SJSA1 (cell line): ENCODE measurements around the gene FRMD4A. TPM values are rescaled to one million over a fixed set of nuclear protein-coding genes. Genes with fewer than 3 reads are reported as not detected.
"Not testable (repeated sequence)": the region's sequence is repeated elsewhere in the genome, so short reads cannot be mapped to it uniquely, and the experiment has no call there.

Experiments used
- DNase-seq, 2 experiments: peaks; one replicate each; pipeline ENCODE4 v3.0.0-alpha.2; 2015 to 2020; ENCODE audit warnings: low spot score in 2 of 2, low read depth in 1 of 2
- H3K27ac ChIP-seq: fragments of 250-450 bp; sonication (Bioruptor Pico); 2 replicates; pipeline ENCODE4 v1.5.1; 2020; ENCODE audit warnings: mild to moderate bottlenecking, moderate library complexity
- H3K27me3 ChIP-seq: fragments of 250-450 bp; sonication (Bioruptor Pico); replicated peaks from 2 replicates; pipeline ENCODE4 v1.5.1; 2020; ENCODE audit warnings: mild to moderate bottlenecking, moderate library complexity
- H3K36me3 ChIP-seq: fragments of 250-450 bp; sonication (Bioruptor Pico); 2 replicates; pipeline ENCODE4 v1.5.1; 2020; ENCODE audit warnings: mild to moderate bottlenecking
- H3K4me1 ChIP-seq: fragments of 250-450 bp; sonication (Bioruptor Pico); replicated peaks from 2 replicates; pipeline ENCODE4 v1.6.1; 2021; ENCODE audit warnings: mild to moderate bottlenecking
- H3K4me3 ChIP-seq: fragments of 250-450 bp; sonication (Bioruptor Pico); 2 replicates; pipeline ENCODE4 v1.5.1; 2020; ENCODE audit warnings: mild to moderate bottlenecking
- H3K9me3 ChIP-seq: fragments of 250-450 bp; sonication (Bioruptor Pico); replicated peaks from 2 replicates; pipeline ENCODE4 v1.5.1; 2020; ENCODE audit warnings: mild to moderate bottlenecking
- total RNA-seq: library from RNA; depleted of rRNA; stranded (reverse); fragments of >200 nt; shearing (Covaris generic); gene quantifications from 2 replicates; pipeline ENCODE4 v1.2.3, GENCODE V29; 2014

FRMD4A gene
- total RNA-seq, 1 experiment from 2014 or later, result 6.2 TPM

- DNase-seq, result no peak
These were observed 408.8 kb downstream of the FRMD4A start for GRCh38 chr10:13921941-13922340.

GRCh38 chr10:13921131-13921530 lies 409.6 kb downstream of the FRMD4A start:
- peaks cover 48% of the 10 kb centered on the region for H3K4me1 ChIP-seq
- DNase-seq, H3K27ac ChIP-seq, H3K4me3 ChIP-seq, H3K9me3 ChIP-seq, H3K27me3 ChIP-seq, H3K36me3 ChIP-seq: not testable (repeated sequence)

More at GRCh38 chr10:13921941-13922340, 408.8 kb downstream of the FRMD4A start:
- Histone ChIP-seq H3K36me3 (no peaks in the 10 kb centered on the region), H3K27me3 (no peaks in the 10 kb centered on the region), H3K27ac (no peak overlapping the region), H3K4me1 (peaks cover 46% of the 10 kb centered on the region), H3K4me3 (no peak overlapping the region), H3K9me3 (no peaks in the 10 kb centered on the region; the same call in 1 of the 2 replicates)

- Histone ChIP-seq H3K4me3 (no peak overlapping the region), H3K36me3 (no peaks in the 10 kb centered on the region), H3K9me3 (no peaks in the 10 kb centered on the region; the same call in 1 of the 2 replicates), H3K4me1 (peaks cover 50% of the 10 kb centered on the region), H3K27ac (no peak overlapping the region), H3K27me3 (no peaks in the 10 kb centered on the region)
- no peak for DNase-seq
These were observed 410.3 kb downstream of the FRMD4A start for GRCh38 chr10:13920465-13920864.

GRCh38 chr10:13920031-13920430 lies 410.7 kb downstream of the FRMD4A start:
- Histone ChIP-seq H3K4me1 (peaks cover 48% of the 10 kb centered on the region), H3K9me3 (no peaks in the 10 kb centered on the region; the same call in 1 of the 2 replicates), H3K36me3 (no peaks in the 10 kb centered on the region), H3K27ac (no peak overlapping the region), H3K27me3 (no peaks in the 10 kb centered on the region), H3K4me3 (no peak overlapping the region)
- DNase-seq, result no peak

GRCh38 chr10:13917791-13918190 lies 412.9 kb downstream of the FRMD4A start:
- DNase-seq, result peak in 1 of 2 experiments; percentile 14
- Histone ChIP-seq H3K4me1 (peaks cover 26% of the 10 kb centered on the region), H3K27ac (no peak overlapping the region), H3K36me3 (no peaks in the 10 kb centered on the region), H3K9me3 (no peaks in the 10 kb centered on the region; the same call in 1 of the 2 replicates), H3K4me3 (no peak overlapping the region), H3K27me3 (no peaks in the 10 kb centered on the region)

- H3K4me3 ChIP-seq, result no peak overlapping the region
- H3K27me3 ChIP-seq, result no peaks in the 10 kb centered on the region
- H3K36me3 ChIP-seq, result no peaks in the 10 kb centered on the region
- H3K27ac ChIP-seq, result no peak overlapping the region
- no peaks in the 10 kb centered on the region; the same call in 1 of the 2 replicates for H3K9me3 ChIP-seq
- DNase-seq, result peak in 1 of 2 experiments; percentile 19
- H3K4me1 ChIP-seq, result peaks cover 25% of the 10 kb centered on the region
These were observed 414.3 kb downstream of the FRMD4A start for GRCh38 chr10:13916384-13916947.

- Histone ChIP-seq H3K36me3 (no peaks in the 10 kb centered on the region), H3K4me3 (no peak overlapping the region), H3K27ac (no peak overlapping the region), H3K9me3 (no peaks in the 10 kb centered on the region), H3K27me3 (no peaks in the 10 kb centered on the region), H3K4me1 (peaks cover 29% of the 10 kb centered on the region)
- DNase-seq, result no peak
These were observed 415.0 kb downstream of the FRMD4A start for GRCh38 chr10:13915710-13916109.

GRCh38 chr10:13913897-13914296 lies 416.8 kb downstream of the FRMD4A start:
- H3K4me1 ChIP-seq, result peaks cover 29% of the 10 kb centered on the region
- no peaks in the 10 kb centered on the region for H3K9me3 ChIP-seq
- H3K4me3 ChIP-seq, result no peak overlapping the region
- H3K27ac ChIP-seq, result no peak overlapping the region
- no peak for DNase-seq
- no peaks in the 10 kb centered on the region for H3K27me3 ChIP-seq
- H3K36me3 ChIP-seq, result no peaks in the 10 kb centered on the region

- Histone ChIP-seq H3K27ac (no peak overlapping the region), H3K4me3 (no peak overlapping the region), H3K9me3 (0 out of 2 replicates have a peak, but pooled peaks cover 3% of the 10 kb centered on the region), H3K4me1 (peaks cover 20% of the 10 kb centered on the region), H3K36me3 (no peaks in the 10 kb centered on the region), H3K27me3 (no peaks in the 10 kb centered on the region)
- DNase-seq, result no peak
These were observed 418.8 kb downstream of the FRMD4A start for GRCh38 chr10:13911821-13912520.

- no peaks in the 10 kb centered on the region for H3K27me3 ChIP-seq
- no peak overlapping the region for H3K27ac ChIP-seq
These were observed 421.0 kb downstream of the FRMD4A start for GRCh38 chr10:13909516-13910258.

GRCh38 chr10:13908475-13908874 lies 422.2 kb downstream of the FRMD4A start:
- H3K36me3 ChIP-seq, result no peaks in the 10 kb centered on the region
- DNase-seq, result no peak
- 0 out of 2 replicates have a peak, but pooled peaks cover 3% of the 10 kb centered on the region for H3K9me3 ChIP-seq
- H3K4me1 ChIP-seq, result peaks cover 13% of the 10 kb centered on the region
- no peak overlapping the region for H3K4me3 ChIP-seq
- no peaks in the 10 kb centered on the region for H3K27me3 ChIP-seq
- H3K27ac ChIP-seq, result no peak overlapping the region

More at GRCh38 chr10:13909516-13910258, 421.0 kb downstream of the FRMD4A start:
- H3K36me3 ChIP-seq, result no peaks in the 10 kb centered on the region
- H3K4me1 ChIP-seq, result peaks cover 13% of the 10 kb centered on the region
- DNase-seq, result no peak
- H3K4me3 ChIP-seq, result no peak overlapping the region
- 0 out of 2 replicates have a peak, but pooled peaks cover 3% of the 10 kb centered on the region for H3K9me3 ChIP-seq

GRCh38 chr10:13907570-13907969 lies 423.2 kb downstream of the FRMD4A start:
- Histone ChIP-seq H3K4me1 (peaks cover 13% of the 10 kb centered on the region), H3K4me3 (no peak overlapping the region), H3K36me3 (no peaks in the 10 kb centered on the region), H3K27ac (no peak overlapping the region), H3K27me3 (no peaks in the 10 kb centered on the region), H3K9me3 (0 out of 2 replicates have a peak, but pooled peaks cover 3% of the 10 kb centered on the region)
- no peak for DNase-seq

- Histone ChIP-seq H3K27me3 (no peaks in the 10 kb centered on the region), H3K4me1 (no peaks in the 10 kb centered on the region), H3K4me3 (no peak overlapping the region), H3K36me3 (no peaks in the 10 kb centered on the region), H3K9me3 (0 out of 2 replicates have a peak, but pooled peaks cover 3% of the 10 kb centered on the region), H3K27ac (no peak overlapping the region)
- DNase-seq, result no peak
These were observed 425.4 kb downstream of the FRMD4A start for GRCh38 chr10:13905281-13905680.

- DNase-seq, result no peak
- Histone ChIP-seq H3K27ac (no peak overlapping the region), H3K9me3 (0 out of 2 replicates have a peak, but pooled peaks cover 3% of the 10 kb centered on the region), H3K4me1 (no peaks in the 10 kb centered on the region), H3K27me3 (no peaks in the 10 kb centered on the region), H3K36me3 (no peaks in the 10 kb centered on the region), H3K4me3 (no peak overlapping the region)
These were observed 426.7 kb downstream of the FRMD4A start for GRCh38 chr10:13904064-13904463.
